ENCODE measurements around the gene ANKFY1.

DNA sequence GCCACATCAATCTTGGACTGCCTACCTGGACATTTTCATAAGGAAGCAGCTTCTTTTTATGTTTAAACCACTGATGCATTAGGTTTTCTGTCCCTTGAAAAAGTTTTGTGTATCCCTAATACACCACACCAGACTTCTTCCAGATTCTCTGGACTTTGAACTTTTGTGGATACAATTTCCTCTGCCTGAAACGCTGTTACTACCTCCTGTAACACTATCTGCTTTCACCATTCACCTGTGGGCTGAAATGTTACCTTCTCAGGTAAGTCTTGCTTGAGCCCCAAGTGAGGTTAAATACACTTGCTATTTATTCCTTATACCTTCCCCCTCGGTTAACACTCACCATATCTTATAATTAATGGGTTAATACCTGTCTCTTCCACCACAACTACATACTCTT is 123.7 kb downstream of the ANKFY1 start:
- no peak for TF ChIP-seq CTCF (IDR thresholded peaks at IDR 0.05; ENCODE audit: borderline replicate concordance, extremely low read depth, low read length, poor library complexity, severe bottlenecking)
- TF ChIP-seq EZH2 (IDR thresholded peaks at IDR 0.05; ENCODE audit: borderline replicate concordance, low read depth, low read length, severe bottlenecking) = no peak
